ENCODE data around the gene CFAP53.

The CFAP53 gene

DNA sequence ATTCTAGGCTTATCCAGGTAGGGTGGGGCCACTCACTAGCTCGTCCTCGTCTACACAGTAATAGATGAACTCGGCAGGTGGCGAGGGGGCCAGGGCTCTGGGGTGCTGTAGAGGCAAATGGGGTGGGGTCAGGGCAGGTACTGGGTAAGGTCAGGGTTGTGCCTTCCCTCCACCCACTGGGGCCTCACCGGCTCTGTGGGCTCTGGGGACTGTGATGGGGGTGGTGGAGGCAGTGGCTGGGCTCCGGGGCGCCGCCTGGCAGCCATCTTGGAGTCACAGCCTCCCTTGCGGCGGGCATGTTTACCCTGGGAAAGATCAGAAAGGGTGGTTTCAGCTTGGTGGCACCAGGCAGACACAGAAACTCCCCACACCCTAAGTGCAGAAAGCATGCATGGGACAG is 8.6 kb upstream of the CFAP53 start:
- DNase-seq (ENCODE audit: low spot score) = no peak
- TF ChIP-seq, protein P1, sequence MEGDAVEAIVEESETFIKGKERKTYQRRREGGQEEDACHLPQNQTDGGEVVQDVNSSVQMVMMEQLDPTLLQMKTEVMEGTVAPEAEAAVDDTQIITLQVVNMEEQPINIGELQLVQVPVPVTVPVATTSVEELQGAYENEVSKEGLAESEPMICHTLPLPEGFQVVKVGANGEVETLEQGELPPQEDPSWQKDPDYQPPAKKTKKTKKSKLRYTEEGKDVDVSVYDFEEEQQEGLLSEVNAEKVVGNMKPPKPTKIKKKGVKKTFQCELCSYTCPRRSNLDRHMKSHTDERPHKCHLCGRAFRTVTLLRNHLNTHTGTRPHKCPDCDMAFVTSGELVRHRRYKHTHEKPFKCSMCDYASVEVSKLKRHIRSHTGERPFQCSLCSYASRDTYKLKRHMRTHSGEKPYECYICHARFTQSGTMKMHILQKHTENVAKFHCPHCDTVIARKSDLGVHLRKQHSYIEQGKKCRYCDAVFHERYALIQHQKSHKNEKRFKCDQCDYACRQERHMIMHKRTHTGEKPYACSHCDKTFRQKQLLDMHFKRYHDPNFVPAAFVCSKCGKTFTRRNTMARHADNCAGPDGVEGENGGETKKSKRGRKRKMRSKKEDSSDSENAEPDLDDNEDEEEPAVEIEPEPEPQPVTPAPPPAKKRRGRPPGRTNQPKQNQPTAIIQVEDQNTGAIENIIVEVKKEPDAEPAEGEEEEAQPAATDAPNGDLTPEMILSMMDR (IDR thresholded peaks at IDR 0.05; ENCODE audit: extremely low read depth, missing control alignments) = no peak

DNA sequence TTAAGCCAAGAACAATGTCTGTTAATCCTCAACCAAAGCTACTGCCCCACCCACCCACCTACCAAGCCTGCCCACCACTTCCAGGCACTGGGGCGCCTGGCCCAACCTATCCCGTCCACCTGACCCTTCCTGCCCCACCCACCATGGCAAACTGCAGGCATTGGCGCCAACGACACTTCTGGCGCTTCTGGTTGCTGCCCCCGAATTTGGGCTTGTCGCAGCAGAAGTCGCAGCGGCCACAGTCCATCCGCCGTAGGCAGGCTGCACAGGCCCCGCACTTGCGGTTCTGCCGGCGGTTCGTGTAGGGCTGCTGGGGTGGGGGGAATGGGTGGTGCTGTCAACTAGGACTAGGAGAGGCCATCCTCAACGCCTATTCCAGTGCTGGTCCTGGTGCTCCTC is 7.7 kb upstream of the CFAP53 start:
- TF ChIP-seq, protein P1 (IDR thresholded peaks at IDR 0.05; ENCODE audit: extremely low read depth, missing control alignments) = no peak
- no peak for DNase-seq (ENCODE audit: low spot score)

DNA sequence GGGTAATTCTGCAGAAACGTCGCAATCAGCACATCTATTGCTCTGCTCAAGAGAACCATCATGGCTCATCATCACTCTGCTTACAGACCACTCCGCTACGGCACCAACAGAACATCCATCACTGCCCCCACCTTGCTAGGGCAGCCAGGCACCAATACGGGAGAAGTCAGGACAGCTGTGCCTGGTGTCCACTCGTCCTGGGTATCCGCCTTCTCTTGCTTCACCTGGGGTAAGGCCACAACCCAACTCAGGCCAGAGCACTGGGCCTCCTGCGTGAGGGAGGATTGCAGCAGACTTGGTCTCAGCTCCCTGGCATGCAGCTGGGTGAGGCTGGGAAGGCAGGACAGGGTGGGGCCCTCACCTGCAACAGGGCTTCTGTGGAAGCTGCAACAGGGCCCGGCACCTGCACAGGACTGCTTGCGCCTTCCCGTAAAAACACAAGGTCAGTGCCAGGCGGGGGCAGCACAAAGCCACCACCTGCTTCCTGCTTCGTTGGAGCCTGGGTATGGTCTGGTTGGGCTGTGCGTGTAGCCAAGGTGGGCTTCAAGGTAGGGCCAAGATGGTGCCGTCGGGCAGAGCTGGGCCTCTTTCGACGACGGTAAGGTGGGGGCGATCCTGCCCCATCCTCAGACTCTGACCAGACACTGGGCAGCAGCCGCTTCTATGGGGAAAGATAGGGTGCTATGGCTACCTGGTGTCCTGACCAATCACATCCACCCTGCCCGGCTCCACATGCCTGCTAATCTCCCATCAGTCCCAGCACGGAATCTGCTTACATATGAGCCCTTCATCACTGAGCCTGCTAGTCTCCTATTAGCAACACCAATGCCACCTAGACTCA is 7.1 kb upstream of the CFAP53 start:
- DNase-seq (ENCODE audit: low spot score) = no peak
- TF ChIP-seq, protein P1 (IDR thresholded peaks at IDR 0.05; ENCODE audit: extremely low read depth, missing control alignments) = no peak

DNA sequence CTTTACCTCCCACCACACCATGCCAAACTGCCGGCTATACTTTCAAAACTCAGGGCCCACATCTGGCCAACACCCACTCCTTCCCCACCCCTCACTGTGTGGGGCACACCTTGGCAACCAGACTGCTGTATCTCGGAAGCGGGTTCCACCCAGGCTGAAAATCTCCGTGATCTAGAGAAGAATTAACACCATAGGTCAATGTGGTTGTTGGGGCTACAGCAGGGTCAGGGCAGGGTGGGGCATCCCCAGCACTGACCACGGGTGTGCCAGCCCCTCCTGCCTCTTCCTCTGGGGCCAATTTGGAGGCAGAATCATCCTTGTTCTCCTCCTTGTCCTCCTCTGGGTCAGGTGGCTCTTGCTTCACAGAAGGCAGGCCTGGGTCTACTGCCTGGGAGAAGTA is 6.3 kb upstream of the CFAP53 start:
- no peak for DNase-seq (ENCODE audit: low spot score)
- TF ChIP-seq, protein P1 (IDR thresholded peaks at IDR 0.05; ENCODE audit: extremely low read depth, missing control alignments) = no peak

DNA sequence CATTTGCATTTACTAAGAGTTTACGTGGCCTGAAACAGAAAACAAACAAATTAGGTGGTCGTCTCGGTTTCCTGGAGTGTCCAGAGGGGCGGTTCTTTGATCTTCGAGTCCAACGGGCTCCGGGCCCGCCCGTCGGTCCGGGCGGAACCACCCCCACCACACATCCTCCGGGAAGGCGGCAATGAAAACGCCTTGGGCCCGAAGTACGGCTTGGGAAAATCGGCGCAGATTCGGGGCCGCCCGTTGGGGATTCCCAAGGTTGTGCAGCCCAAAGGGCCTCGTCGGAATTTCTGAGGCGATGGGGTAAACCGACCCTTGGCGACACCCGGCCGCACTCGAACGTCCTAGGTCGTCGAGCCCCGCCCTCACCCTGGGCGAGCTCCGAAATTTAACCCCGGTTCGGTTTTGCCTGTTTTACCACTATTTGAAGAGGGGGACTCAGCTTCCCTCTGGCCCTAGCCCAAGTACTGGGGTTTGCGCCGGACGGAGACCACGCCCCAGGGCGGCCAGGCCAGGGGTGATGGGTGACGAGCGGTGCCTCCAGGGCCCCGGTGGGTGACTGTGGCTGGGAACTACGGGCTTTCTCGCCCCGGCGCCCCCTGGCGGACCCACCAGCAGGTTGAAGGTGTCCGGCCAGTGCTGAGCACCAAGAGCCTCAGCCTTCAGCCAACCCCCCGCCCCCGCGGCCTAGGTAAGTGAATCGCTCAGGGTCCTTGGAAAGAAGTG is 1.9 kb upstream of the CFAP53 start:
- peak; percentile 94 for DNase-seq (ENCODE audit: low spot score)
- TF ChIP-seq, protein P1 (IDR thresholded peaks at IDR 0.05; ENCODE audit: extremely low read depth, missing control alignments) = peak; percentile 82

DNA sequence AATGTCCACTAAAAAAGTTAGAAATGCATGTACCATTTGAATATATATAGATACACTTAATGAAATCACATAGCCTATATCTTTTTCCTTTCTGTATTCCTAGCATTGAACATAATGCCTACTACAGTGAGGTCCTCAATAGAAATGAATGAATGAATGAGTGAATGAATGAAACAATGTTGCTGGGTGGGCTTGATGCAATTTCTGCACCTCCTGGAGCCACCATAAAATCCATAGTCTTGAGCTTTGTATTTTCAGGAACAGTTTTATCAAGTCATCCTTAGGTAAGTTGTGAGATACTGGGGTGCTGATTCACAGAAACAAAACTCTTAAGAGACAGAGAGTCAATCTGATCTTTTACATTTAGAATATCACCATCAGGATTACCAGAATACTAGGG is 3.3 kb downstream of the CFAP53 start:
- DNase-seq (ENCODE audit: low spot score) = no peak
- TF ChIP-seq, protein P1 (IDR thresholded peaks at IDR 0.05; ENCODE audit: extremely low read depth, missing control alignments) = no peak

DNA sequence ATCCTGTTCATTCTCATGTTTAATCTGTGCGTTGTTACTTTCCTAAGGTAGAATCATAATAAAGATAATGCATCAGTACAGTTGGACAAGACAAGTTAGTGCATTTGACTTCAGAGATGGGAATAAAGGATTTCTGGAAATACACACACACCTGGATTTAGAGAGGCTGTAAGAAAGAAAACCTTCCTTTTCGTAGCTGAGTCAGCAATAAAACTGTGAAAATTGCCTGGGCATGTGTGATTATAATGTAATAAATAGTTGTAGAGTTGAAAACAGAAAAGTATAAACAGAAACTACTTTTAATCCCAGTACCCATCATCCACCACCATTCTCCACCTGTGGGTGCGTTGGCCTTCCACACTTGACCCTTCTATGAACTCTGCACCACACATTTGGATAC is 15.4 kb downstream of the CFAP53 start:
- TF ChIP-seq, protein P1 (IDR thresholded peaks at IDR 0.05; ENCODE audit: extremely low read depth, missing control alignments) = no peak
- DNase-seq (ENCODE audit: low spot score) = no peak

Measured in GM20000 (cell line).